Pancreas (tissue), 10 donors: ENCODE measurements around the gene SDK1. TPM values are rescaled to one million over a fixed set of nuclear protein-coding genes. Genes with fewer than 3 reads are reported as not detected.

Source experiments
- ATAC-seq, 4 donors: fragments of 200-7000 bp; cut with Tn5 transposase; one replicate each; pipeline versions ENCODE4 v1.8.0 to v1.9.1; 2020; ENCODE audit warnings: mild to moderate bottlenecking in 4 of 4, moderate library complexity in 4 of 4
- DNase-seq, 6 donors: peaks; one replicate each; pipeline ENCODE4 v3.0.0-alpha.2; 2020
- FAIRE-seq: peaks from 2 replicates; lab custom pipeline; 2012; peaks lifted over from hg19 to GRCh38; lab: Jason Lieb, UNC
- H3K27ac ChIP-seq, 4 donors: fragments of 200-600 bp; sonication (generic); 1 replicate in 3 of 4; 2 replicates in 1 of 4; pipeline versions ENCODE4 v1.5.0 to v1.8.0; 2020
- H3K27me3 ChIP-seq, 4 donors: fragments of 200-600 bp; one replicate each; pipeline ENCODE4 v1.8.0; 2021
- H3K36me3 ChIP-seq, 3 donors: fragments of 200-600 bp; sonication (generic) in 1 of 3; one replicate each; pipeline versions ENCODE4 v1.5.0 to v1.8.0; 2020 to 2021
- H3K4me1 ChIP-seq, 3 donors: fragments of 200-600 bp; one replicate each; pipeline ENCODE4 v1.8.0; 2021
- H3K4me3 ChIP-seq, 4 donors: fragments of 200-600 bp; sonication (generic) in 2 of 4; one replicate each; pipeline versions ENCODE4 v1.5.0 to v1.8.0; 2020 to 2021
- H3K9me3 ChIP-seq, 4 donors: fragments of 200-600 bp; one replicate each; pipeline ENCODE4 v1.8.0; 2021
- CTCF ChIP-seq, 4 donors: fragments of 200-600 bp; sonication (generic) in 3 of 4; IDR thresholded peaks; one replicate each; pipeline versions ENCODE4 v1.5.0 to v1.8.0; 2021; ENCODE audit warnings: antibody characterized with exemption in 4 of 4
- WGBS, 2 donors: extraction: QIAGEN DNeasy Blood & Tissue Kit; methylation state at CpG; one replicate each; pipeline ENCODE4 v1.1.7; 2013; 5-methylcytosine and 5-hydroxymethylcytosine counted together
- intact Hi-C, 3 donors: fragments of 100-400 bp; cut with DNase I; formaldehyde crosslinking; loops; one replicate each; pipeline versions ENCODE4 v1.11.1 to v1.14.2; 2022
- polyA plus RNA-seq, 2 donors: library from polyadenylated mRNA; stranded (reverse); fragments of 200-250 nt; gene quantifications; one replicate each; pipeline ENCODE4 v1.2.3, GENCODE V29; 2013
- total RNA-seq, 6 donors: library from RNA; stranded (reverse); fragmentation: NEBNext Ultra II Directional in 4 of 6; extraction: Animal tissue kit (Norgen Biotek cat#: 25700) in 4 of 6; gene quantifications; one replicate each; pipeline versions ENCODE4 v1.2.1 to v1.2.4, GENCODE V29; 2021 to 2023
- donor health status: healthy with polysubstance abuse.
- donor health status: DM: no; HTN: no; CAD: no; lungs with moderate emphysema.
- donor health status: DM: no; HTN: no; CAD: no.
- donor health status: control.
- donor health status: control.
- donor health status: Bipolar disorder and iron deficiency.
- donor health status: DM: yes; HTN: yes; CAD: no.
- donor health status: DM: no; HTN: no; CAD: no.
- donor health status: DM: no; HTN: no; CAD: no.
- donor health status: DM: yes; HTN: yes; CAD: no.

SDK1 gene
- total and polyA plus RNA-seq, 8 donors = 10.8 to 30.8 (median 19.8) TPM

GRCh38 chr7:4195660-4196059 lies 894.6 kb downstream of the SDK1 start:
- FAIRE-seq (no peak), ATAC-seq (no peak)
- intact Hi-C loops = no loop called here

DNA sequence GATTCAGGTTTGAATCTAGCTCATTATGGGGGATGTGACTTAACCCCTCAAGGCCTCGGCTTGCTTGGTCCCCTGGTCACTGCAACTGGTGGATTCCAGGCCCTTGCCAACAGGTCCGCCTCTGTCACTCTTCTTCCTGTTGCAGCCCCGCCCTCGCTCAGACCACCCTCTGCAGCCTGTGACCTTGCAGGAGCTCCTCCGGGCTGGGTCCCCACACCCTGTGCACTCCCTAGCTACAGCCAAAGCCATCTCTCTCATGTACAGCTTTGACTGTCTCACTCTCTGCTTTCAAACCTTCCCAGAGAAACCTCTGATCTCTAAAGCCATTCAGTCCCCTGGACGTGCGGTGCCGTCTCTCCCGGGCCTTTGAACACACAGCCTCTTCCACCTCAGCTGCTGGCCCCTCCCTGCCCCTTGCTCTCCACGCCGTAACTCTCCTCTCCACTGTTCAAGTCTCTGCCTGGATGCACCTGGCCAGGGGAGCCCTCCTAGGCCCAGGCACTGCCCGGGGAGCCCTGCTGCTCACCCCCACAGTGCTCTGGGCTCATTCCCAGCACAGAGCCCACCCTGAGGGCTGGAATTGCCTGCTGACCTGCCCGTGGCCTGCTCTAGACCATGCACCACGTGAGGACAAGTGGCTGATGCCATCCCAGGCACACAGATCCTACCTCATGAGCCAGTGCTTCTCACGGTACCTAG lies 895.2 kb downstream of the SDK1 start:
- no peak overlapping the region for H3K27ac ChIP-seq
- no peaks in the 10 kb centered on the region for H3K4me1 ChIP-seq
- no peaks in the 10 kb centered on the region for H3K27me3 ChIP-seq
- intact Hi-C loops = no loop called here
- H3K36me3 ChIP-seq = no peaks in the 10 kb centered on the region
- 89% methylated on average over 15 of the region's 15 CpGs for WGBS, 2 donors
- TF ChIP-seq CTCF (IDR thresholded peaks at IDR 0.05) = no peak
- peak in 1 of 6 donors; percentile 34 for DNase-seq
- FAIRE-seq = no peak
- no peak overlapping the region for H3K4me3 ChIP-seq
- ATAC-seq = no peak
- no peaks in the 10 kb centered on the region for H3K9me3 ChIP-seq

More at GRCh38 chr7:4195660-4196059, 894.6 kb downstream of the SDK1 start:
- no peaks in the 10 kb centered on the region for H3K36me3 ChIP-seq
- H3K9me3 ChIP-seq = no peaks in the 10 kb centered on the region
- TF ChIP-seq CTCF (IDR thresholded peaks at IDR 0.05) = no peak
- no peak overlapping the region for H3K4me3 ChIP-seq
- whole genome bisulfite sequencing, 2 donors = 93 to 98% methylated on average over 7 of the region's 7 CpGs
- DNase-seq = peak in 1 of 6 donors; percentile 22
- H3K27ac ChIP-seq = no peak overlapping the region
- no peaks in the 10 kb centered on the region for H3K27me3 ChIP-seq
- no peaks in the 10 kb centered on the region for H3K4me1 ChIP-seq

- Histone ChIP-seq H3K4me3 (no peak overlapping the region), H3K27me3 (no peaks in the 10 kb centered on the region), H3K36me3 (no peaks in the 10 kb centered on the region), H3K27ac (no peak overlapping the region), H3K4me1 (no peaks in the 10 kb centered on the region), H3K9me3 (no peaks in the 10 kb centered on the region)
- no peak for TF ChIP-seq CTCF (IDR thresholded peaks at IDR 0.05)
- DNase-seq (no peak), FAIRE-seq (no peak), ATAC-seq (no peak)
- intact Hi-C loops = no loop called here
- WGBS, 2 donors = 89 to 93% methylated on average over 6 of the region's 6 CpGs
These were observed 897.2 kb downstream of the SDK1 start for GRCh38 chr7:4198301-4198700.

DNA sequence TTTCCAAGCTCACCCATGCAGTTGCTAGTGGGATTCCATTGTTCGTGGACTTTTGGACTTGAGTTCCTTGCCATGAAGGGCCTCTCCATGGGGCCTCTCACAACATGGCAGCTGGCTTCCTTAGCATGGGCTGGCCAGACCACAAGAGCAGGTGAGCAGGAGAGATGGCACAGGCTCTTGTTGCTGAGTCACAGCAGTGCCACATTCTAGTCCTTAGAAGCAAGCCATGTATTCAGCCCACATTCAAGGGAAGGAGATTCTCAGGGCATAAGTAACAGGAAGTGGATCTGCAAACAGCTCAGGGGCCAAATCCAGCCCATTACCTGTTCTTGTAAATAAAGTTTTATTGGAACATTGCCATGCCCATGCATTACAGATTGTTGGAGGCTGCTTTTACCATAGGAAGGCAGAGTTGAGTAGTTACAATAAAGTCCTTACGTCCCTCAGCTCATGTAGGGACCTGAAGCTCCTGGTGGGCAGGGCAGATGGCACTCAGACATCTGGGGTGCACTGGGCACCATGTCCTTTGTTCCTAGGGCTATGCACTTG lies 899.6 kb downstream of the SDK1 start:
- FAIRE-seq = no peak
- 93 to 98% methylated on average over 2 of the region's 2 CpGs for WGBS, 2 donors
- no peak for TF ChIP-seq CTCF (IDR thresholded peaks at IDR 0.05)

GRCh38 chr7:4201566-4201965 lies 900.5 kb downstream of the SDK1 start:
- H3K27ac ChIP-seq = no peak overlapping the region
- no peaks in the 10 kb centered on the region for H3K4me1 ChIP-seq
- H3K27me3 ChIP-seq = no peaks in the 10 kb centered on the region
- TF ChIP-seq CTCF (IDR thresholded peaks at IDR 0.05) = no peak
- ATAC-seq (peak in 1 of 4 donors; percentile 8), FAIRE-seq (no peak), DNase-seq (peak in 1 of 6 donors; percentile 36)
- 93% methylated on average over 6 of the region's 6 CpGs for whole genome bisulfite sequencing, 2 donors
- no peaks in the 10 kb centered on the region for H3K9me3 ChIP-seq
- no peaks in the 10 kb centered on the region for H3K36me3 ChIP-seq
- intact Hi-C loops = no loop called here
- H3K4me3 ChIP-seq = no peak overlapping the region

More for the DNA sequence above, 899.6 kb downstream of the SDK1 start:
- H3K27ac ChIP-seq = no peak overlapping the region
- ATAC-seq (no peak), DNase-seq (no peak)
- no peak overlapping the region for H3K4me3 ChIP-seq
- no peaks in the 10 kb centered on the region for H3K36me3 ChIP-seq
- no peaks in the 10 kb centered on the region for H3K27me3 ChIP-seq
- no peaks in the 10 kb centered on the region for H3K4me1 ChIP-seq
- intact Hi-C loops = no loop called here
- H3K9me3 ChIP-seq = no peaks in the 10 kb centered on the region
